Colon (tissue), 2 donors: Measurements from ENCODE around the gene RNU1-4.
A peak's percentile ranks its signal among the peaks of the same experiment; 100 is the strongest.
"Not testable (repeated sequence)": the region's sequence is repeated elsewhere in the genome, so short reads cannot be mapped to it uniquely, and the experiment has no call there.

Experiments
- FAIRE-seq: peaks from 2 replicates; lab custom pipeline; 2012; peaks lifted over from hg19 to GRCh38; lab: Jason Lieb, UNC
- donor health status: control.
- donor health status: control.

The RNU1-4 gene

DNA sequence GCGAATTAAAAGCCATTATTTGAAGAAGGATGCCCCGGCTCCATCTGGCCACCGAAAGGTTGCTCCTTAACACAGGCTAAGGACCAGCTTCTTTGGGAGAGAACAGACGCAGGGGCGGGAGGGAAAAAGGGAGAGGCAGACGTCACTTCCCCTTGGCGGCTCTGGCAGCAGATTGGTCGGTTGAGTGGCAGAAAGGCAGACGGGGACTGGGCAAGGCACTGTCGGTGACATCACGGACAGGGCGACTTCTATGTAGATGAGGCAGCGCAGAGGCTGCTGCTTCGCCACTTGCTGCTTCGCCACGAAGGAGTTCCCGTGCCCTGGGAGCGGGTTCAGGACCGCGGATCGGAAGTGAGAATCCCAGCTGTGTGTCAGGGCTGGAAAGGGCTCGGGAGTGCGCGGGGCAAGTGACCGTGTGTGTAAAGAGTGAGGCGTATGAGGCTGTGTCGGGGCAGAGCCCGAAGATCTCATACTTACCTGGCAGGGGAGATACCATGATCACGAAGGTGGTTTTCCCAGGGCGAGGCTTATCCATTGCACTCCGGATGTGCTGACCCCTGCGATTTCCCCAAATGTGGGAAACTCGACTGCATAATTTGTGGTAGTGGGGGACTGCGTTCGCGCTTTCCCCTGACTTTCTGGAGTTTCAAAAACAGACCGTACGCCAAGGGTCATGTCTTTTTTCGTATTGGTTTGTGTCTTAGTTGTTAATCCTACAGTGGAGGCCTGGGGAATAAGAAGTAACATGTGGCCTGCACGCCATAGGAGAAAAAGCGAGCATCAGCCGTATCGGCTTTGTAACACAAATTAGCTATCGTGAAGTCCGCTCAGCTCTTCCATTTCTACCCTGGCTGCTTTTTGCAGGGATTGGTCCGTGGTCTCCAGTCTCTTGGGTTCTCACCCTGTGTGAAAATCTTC, at the start of gene RNU1-4:
TSS of gene RNU1-4 (plus strand) at position 470 of the 918 bp plus-strand sequence.
- FAIRE-seq: peak; percentile 87

DNA sequence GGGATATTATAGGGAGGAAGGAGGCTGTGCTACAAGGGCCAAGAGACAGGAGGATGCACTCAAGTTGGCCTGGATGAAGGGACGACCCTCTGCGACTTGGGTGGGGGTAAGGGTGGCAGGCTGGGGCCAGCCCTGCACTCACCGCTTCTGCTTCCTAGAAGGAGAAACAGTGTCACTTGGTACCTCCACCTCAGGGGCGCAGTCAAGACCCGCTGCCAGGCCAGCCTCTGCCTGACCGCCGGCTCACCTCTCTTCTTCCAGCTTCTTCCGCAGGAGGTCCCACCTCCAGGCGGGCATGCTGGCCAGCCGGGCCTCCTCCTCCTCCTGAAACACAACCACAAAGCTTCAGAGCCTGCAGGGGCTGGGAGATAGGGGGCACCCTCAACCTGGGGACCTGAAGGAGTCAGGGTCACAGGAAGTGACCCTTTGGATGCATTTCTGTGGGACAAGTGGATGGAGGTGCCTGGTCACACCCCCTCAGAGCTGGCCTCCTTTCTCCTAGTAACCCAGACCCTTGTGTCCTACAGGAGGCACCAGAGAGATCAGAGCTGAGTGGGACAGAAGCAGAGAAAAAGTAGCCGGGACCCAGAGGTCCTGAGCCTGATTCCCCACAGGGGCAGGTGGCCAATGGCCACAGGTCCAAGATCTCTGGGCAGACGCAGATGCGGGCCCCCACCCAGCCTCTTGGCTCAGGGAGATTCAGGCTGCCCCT, 49.2 kb upstream of the RNU1-4 start:
- FAIRE-seq: not testable (repeated sequence)

DNA sequence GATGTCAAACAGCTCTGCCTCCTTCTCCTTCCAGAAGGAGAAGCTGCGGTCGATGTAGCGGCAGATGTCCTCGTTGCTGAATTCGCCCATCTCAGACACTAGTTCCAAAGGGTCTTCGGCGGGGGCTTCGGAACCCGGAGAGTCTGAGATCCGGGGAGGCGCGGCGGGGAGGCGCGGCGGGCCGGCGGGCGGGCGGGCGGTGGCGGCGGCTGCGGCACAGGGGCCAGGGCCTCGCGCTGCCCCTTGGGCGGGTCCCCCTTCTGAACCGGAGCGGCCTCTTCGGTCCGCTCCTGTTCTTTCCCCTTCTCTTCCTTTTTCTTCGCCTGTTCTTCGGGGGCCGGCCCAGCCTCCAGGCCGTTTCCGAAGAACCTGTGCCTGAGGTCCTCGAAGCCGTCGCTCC, 48.0 kb upstream of the RNU1-4 start:
- not testable (repeated sequence) for FAIRE-seq

DNA sequence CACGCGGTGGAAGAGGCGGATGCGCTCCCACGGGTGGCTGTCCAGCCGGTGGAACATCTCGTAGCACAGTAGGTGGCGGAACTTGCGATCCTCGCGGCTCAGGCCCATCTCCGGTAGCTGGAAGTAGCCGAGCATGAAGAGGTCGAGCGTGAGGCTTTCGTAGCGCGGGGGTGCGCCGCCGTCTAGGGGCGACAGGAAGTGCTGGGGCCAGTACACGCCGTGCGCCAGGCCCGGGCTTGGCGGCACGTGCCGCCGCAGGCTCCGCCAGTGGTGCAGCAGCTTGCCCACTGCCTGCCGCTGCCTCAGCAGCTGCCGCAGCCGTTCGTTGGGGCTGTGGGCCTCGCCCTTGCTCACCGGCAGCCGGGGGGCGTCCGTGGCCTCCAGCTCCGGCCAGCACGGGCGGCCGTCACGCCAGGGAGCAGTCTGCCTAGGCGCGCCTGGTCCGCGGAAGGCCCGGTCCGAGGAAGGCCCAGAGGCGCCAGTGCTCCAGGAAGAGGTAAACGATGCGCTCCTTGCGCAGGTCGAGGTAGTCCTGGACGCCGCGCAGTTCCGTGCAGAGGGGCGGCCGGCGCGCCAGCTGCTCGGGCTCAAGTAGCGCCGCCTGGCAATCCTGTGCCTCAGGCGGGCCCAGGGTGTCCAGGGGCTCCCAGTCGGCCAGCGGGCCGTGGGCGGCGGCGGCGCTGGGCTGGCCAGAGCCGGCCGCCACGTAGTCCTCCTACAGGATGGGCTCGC, 47.4 kb upstream of the RNU1-4 start:
- FAIRE-seq: not testable (repeated sequence)

DNA sequence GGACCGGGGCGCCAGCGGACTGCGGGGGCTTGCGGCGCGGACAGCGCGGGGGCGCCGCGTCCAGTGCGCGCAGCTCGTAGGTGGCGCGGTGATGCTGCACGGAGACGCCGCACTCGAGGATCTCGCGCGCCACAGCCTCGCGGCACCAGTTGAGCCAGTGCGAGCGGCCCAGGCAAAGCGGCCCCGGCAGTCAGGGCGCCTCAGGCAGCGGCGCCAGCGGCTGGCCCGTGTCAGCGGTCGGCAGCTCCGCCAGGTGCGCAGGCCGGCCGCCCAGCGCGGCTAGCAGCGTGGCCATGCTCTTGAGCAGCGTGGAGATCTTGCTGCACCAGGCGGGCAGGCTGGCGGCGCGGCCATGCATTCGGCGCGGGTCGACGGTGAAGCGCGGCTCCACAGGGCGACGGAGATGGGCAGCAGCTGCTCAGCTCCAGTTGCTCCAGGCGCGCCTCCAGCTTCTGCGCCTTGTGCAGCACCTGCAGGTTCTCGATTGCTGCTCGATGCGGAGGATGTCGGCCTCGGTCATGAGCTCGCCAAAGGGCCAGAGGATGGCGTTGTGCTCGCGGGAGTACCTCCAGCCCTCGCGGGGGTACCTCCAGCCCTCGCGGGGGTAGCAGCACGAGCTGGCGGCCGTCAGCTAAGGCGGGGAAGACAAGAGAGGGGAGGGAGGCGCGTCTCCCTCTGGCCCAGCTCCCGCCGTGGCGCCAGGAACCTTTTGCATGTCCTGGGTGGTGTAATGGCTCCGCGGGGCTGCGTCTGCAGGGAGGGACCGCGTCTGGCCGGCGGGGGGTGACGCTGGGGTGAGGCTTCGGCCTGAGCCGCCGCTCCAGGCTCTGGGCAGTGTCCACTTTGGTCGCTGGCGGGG, 46.6 kb upstream of the RNU1-4 start:
- FAIRE-seq: not testable (repeated sequence)

DNA sequence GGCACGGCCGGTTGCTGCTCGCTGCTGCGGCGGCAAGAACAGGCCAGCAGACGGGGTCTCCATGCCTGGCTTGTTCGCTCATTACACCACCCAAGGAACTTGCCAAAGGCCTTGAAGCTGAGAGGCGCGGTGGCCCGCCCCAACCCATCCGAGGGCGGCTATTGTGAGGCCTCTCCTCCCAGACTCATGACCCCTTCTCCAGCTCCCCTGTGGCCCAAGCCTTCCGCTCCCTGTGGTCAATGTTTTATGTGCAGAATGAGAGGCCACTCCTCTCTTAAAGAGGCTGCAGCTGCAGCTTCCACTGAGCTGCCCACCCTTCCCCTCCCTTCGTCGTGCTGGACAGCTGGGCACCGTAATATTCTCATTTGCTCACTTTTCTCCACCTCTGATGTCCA, 46.0 kb upstream of the RNU1-4 start:
- FAIRE-seq: not testable (repeated sequence)

DNA sequence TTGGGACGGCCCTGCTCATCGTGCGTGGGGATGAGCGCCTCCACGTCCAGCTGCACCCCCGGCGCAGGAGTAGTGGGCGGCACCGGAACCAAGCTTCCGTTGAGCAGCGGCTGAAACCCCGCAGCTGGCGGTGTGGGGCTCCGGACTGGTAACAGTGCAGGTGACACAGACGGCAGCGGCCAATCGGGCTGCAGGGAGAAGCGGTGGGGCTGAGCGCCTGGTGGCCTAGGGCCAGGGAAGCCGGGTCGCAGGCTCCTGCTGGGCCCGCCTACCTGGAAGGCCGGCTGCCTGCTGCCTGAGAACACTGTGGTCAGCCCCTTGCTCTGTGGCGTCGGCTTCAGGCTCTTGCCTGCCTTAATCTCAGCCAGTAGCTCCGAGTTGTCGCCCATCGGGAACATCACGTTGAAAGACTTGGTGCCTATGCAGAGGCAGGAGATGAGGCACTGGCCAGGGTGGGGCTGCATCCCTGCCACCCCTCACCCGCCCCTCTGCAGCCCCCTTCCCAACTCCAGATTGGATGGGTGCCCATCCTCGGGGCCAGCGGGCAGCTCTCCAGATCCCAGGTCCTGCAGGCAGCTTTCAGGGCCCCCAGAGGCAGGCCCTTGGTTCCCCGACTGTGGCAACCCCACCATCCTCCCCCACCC, 43.7 kb upstream of the RNU1-4 start:
- not testable (repeated sequence) for FAIRE-seq

DNA sequence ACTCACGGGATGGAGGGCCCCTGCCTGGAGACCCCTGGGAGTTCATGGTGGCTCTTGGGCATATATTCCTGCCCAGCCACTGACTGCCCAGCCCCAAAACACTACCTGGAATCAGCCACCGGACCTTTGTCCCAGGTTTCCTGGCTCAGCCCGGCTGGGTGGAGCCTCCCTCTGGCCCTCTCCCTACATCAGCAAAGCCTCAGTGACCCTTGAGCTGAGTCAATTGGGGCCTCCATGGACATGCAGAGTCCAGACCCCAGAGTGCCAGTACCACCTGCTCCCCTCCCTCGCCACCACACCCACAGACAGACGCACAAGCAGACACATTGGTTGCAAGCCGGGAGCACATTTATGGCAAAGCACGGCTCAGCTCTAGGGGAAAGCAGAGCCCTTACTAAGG, 43.2 kb upstream of the RNU1-4 start:
- FAIRE-seq: not testable (repeated sequence)

DNA sequence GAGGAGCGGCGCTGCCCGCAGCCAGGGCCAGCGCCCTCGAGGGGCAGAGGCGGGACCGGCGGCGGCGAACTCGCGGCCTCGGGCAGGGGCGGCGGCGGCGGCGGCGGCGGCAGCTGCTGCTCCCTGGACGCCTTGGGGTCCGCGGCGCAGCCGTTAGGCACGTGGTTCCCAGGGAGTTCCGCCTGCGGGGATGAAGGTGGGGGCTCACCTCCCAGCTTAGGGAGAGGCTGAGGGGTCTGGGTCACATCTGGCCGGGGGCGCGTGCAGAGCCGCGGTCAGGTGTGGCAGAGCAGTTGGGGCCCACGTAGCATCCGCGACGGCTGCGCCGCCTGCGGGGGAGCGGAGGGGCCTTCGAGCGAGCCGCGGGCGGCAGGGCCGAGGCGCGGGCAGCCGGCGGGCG, 40.9 kb upstream of the RNU1-4 start:
- FAIRE-seq: not testable (repeated sequence)

DNA sequence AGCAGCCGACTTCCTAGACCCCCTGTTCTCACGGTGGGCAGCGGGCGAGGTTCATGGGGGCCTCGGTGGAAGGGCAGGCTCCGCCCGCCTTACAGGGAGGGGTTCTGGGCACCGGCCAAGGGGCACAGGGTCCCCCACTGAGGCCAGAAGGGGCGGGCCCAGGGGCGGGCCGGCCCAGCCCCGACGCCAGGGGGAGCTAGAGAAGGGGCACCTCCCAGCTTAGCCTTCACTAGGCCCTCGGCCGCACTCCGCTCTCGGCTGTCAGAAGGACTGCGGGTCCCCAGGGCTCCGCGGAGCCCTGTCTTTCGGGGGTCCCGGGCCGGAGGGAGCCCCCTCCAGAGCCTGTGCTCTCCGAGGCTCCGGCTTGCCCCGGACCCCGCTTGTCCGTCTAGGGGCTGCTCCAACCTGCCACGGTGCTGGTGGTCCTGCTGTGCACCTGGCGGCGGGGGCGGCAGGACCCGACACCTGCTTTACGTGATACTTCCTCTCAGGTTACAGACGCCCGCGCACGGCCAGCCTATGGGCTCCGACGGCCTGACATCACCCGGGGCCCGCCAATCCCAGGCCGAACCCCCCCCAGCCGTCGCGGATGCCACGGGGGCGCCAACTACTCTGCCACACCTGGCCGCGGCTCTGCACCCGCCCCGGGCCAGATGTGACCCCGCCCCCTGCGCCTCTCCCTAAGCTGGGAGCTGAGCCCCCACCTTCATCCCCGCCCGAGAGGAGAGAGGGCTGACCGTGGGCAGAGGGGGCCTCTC, 40.0 kb upstream of the RNU1-4 start:
- FAIRE-seq: not testable (repeated sequence)

DNA sequence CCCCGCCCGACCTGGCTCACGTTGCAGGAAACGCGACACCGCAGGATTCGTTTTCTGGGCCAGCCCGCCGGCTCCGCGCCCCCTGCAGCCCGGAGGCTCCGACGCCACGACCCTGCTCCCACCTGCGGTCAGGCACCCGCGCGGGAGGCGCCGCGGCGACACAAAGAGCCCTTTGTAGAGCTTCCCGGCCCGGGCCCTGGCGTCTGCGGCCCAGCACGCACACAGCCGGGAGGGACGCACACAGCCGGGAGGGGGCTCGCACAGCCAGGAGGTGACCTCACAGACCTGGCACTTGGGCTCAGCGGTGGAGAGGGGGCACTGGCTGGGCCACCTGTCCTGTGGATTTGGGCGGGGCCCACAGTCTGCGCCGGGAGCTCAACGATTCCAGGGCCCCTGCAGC, 39.1 kb upstream of the RNU1-4 start:
- FAIRE-seq: not testable (repeated sequence)

DNA sequence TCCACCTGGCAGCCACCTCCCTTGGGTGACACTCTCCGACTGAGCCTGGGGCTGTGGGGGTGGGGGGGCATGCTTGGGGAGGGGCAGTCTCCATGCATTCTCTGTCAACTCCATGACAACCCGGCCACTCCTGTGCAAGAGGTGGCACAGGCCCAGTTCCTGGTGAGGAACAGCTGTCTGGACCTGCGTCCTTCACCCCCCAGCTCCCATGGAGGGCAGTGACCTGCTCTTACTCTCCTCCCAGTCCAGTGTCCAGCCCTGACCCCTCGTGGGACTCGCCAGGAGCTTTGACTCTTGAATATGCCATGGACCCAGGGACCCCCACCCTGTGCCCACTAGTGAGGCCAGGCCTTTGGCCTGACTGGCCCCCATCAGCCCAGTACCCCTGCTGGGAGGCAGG, 38.0 kb upstream of the RNU1-4 start:
- FAIRE-seq: not testable (repeated sequence)

DNA sequence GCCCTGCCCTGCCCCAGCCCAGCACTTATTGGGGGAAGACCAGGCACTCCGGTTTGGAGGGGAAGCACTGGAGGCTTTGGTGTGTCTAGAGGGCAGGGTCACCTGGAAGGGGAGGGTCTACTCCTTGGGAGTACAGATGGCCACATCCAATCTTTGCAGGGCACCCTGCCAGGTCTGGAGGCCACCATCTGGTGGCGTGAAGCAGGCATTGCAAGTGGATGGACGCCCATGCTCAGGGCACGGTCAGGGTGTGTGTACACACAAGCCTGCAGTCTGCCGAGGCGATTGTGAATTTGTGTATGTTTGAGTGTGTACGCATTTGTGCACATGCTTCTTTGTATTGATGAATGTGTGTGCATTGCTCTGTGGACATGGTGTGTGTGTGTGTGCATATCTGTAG, 37.2 kb upstream of the RNU1-4 start:
- not testable (repeated sequence) for FAIRE-seq

DNA sequence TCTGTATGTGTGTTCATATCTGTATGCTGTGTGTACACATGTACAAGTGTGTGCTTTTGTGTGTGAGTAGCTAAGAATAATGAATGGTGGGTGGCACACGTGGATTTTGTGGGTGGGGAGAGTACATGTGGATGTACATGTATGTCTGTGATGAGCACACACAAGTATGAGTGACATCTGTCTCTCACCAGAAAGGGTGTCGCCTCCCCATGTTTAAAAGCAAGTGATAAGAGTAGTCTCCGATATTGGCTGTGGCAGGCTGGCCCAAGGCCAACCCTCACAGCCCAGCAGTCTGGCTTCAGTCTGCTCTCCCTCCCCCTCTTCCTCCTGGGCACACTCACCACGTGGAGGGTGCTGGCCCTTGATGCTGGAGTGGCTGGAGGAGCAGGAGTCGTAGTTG, 36.7 kb upstream of the RNU1-4 start:
- not testable (repeated sequence) for FAIRE-seq

DNA sequence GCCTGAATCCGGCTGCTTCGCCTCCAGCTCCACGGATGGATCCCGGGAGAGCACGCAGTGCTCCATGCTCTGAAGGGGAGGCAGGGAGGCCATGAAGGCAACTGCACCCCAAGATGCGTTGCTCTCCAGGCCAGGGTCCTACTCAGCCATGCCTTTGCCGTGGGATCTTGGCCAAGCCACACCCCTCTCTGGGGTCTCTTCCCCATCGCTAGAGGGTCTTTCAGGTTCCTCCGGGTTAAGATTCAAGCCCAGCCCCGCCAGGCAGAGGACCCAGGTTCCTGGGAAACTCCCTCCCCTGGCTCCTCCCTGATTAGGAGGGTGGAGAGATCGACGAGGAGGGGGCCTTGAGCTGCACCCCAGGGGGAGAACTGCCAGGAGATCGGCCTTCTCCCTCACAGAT, 36.2 kb upstream of the RNU1-4 start:
- not testable (repeated sequence) for FAIRE-seq

DNA sequence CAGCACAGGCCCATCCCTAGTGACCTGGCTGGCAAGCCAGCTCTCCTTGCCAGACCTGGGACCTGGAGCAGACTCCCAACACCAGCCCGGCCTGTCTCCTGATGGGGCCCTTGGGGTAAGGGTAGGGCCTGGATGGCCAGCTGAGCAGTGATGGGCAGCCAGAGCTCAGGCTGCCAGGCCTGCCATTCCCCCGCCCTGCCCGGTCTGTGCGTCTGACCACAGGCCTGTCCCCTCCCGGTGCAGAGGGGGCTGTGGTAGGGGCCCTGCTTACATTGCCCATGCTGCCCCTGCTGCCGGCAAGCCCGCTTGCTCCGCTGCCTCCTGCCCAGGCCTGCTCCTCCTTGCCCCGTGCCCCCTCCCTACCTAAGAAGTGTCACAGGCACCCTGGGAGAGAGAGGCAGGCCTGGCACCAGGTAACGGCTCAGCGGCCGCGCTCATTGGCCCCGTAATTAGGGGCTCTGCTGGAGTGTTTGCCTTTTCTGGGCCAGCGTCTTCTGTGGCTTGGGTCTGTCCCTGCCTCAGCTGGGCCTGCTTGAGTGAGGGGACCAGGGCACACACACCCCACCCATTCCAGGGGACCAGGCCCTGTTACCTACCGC, 35.7 kb upstream of the RNU1-4 start:
- not testable (repeated sequence) for FAIRE-seq

DNA sequence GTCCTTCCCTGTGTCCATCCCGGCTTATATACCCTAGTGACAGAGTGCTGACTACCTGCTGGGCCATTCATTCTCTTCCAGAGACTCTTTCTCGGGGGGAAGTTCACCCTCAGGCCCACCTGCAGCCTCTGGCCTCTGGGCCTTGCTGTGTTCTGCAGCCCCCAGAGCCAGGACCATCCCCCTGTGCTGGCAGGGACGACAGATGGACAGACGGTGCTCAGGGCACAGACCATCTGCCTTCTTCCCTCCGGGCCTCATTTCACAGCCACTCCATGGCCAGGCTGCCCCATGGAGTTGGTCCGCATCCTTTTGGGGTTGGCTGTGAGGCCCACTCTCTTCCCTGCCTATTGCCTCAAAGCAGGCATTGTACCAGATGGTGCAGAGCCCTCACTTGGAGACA, 34.0 kb upstream of the RNU1-4 start:
- not testable (repeated sequence) for FAIRE-seq

DNA sequence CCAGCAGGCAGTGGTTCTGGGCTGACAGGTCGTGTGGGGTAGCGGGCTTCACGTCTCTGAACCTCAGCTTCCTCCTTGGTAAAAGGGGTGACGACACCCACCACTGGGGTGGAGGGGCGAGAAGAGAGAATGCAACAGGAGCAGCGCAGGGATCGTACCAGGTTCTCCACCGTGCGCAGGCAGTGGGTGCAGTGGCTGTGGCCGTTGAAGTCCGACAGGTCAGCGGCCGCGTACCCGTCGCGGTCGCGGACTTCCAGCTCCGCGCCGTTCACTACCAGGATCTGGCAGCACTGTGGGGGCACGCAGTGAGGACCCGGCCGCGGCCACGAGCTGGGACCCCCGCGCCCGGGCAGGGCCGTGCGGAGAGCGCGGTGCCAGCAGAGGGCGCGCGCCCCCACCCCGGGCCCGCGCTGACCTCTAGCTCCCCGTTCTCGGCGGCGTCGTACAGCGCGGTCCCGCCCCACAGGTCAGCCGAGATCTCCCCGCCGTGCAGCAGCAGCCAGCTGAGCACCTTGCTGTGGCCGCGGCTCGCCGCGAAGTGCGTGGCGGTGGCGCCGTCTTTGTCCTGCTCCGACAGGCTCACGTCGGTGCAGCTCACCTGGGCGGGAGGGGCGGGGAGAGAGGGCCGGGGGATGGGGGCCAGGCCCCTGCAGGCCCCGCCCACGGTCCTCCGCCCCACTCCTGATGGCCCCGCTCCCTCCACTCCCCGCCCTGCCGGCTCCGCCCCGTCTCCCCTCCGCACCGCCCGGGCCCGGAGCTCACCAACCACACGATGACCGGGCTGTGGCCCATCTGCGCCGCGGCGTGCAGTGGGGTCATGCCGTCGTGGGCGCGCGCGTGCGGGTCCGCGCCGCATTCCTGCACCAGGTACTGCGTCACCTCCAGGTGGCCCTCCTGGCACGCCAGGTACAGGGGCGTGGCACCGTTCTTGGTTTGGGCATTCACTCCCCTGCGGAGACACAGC, 32.9 kb upstream of the RNU1-4 start:
- not testable (repeated sequence) for FAIRE-seq

DNA sequence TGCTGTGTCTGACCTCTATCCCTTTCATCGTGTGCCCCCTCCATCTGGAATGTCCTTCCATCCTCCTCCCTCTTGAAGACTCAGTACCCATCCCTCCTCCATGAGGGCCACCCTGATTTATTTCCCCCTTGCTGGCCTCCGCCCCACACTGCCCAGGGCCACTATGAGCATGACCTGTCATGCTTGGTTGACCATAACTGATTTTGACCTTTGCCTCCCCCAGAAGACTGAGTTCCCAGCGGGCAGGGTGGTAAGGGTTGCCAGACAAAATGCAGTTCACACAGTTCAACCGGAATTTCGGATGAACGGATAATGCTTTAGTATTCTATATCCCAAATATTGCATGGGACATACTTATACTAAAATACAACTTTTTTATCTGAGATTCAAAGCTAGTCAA, 31.6 kb upstream of the RNU1-4 start:
- FAIRE-seq: not testable (repeated sequence)
